ENCODE results near the gene ITPK1.

The ITPK1 gene

DNA sequence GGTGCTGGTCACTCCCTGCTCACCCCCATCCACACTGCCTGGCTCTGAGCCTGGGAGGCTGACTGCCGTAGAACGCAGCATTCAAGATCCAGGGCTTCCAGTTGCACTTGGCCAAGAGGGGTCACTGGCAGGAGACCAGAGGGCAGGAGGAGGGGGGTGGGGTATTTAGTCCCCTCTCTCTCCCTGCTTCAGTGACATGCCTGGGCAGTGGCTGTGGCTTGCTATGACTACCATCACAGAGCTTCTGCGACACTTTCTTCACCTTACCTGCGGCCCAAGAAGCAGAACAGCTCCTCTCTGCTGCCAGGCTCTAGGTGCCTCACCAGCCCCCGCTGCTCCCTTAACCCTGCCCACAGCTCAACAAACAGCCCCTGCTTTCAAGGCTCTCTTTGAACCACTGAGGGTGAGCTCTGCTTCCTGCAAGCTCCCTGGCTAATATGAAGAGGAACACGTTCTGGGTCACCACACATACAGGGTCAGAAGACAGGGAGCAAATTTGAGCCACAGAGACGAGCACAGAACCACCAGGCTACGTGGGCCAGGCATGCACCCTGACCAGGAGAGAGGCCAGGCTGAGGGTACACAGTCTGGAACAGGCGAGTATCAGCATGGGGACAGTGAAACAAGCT lies 55.7 kb downstream of the ITPK1 start:
- H3K4me3 ChIP-seq (IDR thresholded peaks at IDR 0.05; ENCODE audit: insufficient read depth, low read depth, low read length): no peak overlapping the region
- H4K20me1 ChIP-seq (ENCODE audit: insufficient read depth): no peaks in the 10 kb centered on the region
- no peak overlapping the region for H3K4me2 ChIP-seq
- TF ChIP-seq, protein P1, sequence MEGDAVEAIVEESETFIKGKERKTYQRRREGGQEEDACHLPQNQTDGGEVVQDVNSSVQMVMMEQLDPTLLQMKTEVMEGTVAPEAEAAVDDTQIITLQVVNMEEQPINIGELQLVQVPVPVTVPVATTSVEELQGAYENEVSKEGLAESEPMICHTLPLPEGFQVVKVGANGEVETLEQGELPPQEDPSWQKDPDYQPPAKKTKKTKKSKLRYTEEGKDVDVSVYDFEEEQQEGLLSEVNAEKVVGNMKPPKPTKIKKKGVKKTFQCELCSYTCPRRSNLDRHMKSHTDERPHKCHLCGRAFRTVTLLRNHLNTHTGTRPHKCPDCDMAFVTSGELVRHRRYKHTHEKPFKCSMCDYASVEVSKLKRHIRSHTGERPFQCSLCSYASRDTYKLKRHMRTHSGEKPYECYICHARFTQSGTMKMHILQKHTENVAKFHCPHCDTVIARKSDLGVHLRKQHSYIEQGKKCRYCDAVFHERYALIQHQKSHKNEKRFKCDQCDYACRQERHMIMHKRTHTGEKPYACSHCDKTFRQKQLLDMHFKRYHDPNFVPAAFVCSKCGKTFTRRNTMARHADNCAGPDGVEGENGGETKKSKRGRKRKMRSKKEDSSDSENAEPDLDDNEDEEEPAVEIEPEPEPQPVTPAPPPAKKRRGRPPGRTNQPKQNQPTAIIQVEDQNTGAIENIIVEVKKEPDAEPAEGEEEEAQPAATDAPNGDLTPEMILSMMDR (conservative IDR thresholded peaks at IDR 0.05; ENCODE audit: low read depth, low read length): no peak
- H3K36me3 ChIP-seq (ENCODE audit: insufficient read depth): no peaks in the 10 kb centered on the region
- H3K27me3 ChIP-seq (ENCODE audit: insufficient read depth, low read depth): no peaks in the 10 kb centered on the region
- no peaks in the 10 kb centered on the region for H3K79me2 ChIP-seq (ENCODE audit: insufficient read depth, low read depth)
- no peak overlapping the region for H3K27ac ChIP-seq
- H3K4me1 ChIP-seq (ENCODE audit: low read depth, poor library complexity, severe bottlenecking): peaks cover 17% of the 10 kb centered on the region
- H2AFZ ChIP-seq (ENCODE audit: low read depth): no peak overlapping the region
- no peak overlapping the region for H3K9ac ChIP-seq

DNA sequence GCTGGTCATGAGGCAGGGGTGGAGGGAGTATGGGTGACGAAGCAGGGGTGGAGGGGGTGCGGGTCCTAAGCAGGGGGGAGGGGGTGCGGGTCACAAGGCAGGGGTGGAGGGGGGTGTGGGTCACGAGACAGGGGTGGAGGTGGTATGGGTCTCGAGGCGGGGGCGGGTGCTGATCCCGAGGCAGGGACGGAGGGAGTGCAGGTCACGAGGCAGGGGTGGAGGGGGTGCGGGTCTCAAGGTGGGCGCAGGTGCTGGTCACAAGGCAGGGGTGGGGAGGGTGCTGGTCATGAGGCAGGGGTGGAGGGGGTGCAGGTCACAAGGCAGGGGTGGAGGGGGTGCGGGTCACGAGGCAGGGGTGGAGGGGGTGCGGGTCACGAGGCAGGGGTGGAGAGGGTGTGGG lies 56.5 kb downstream of the ITPK1 start:
- H4K20me1 ChIP-seq (ENCODE audit: insufficient read depth): no peaks in the 10 kb centered on the region
- peaks cover 16% of the 10 kb centered on the region for H3K4me1 ChIP-seq (ENCODE audit: low read depth, poor library complexity, severe bottlenecking)
- no peaks in the 10 kb centered on the region for H3K36me3 ChIP-seq (ENCODE audit: insufficient read depth)
- TF ChIP-seq, protein P1 (conservative IDR thresholded peaks at IDR 0.05; ENCODE audit: low read depth, low read length): no peak
- H3K27me3 ChIP-seq (ENCODE audit: insufficient read depth, low read depth): no peaks in the 10 kb centered on the region
- H2AFZ ChIP-seq (ENCODE audit: low read depth): no peak overlapping the region
- no peak overlapping the region for H3K4me2 ChIP-seq
- H3K79me2 ChIP-seq (ENCODE audit: insufficient read depth, low read depth): no peaks in the 10 kb centered on the region
- no peak overlapping the region for H3K27ac ChIP-seq
- H3K4me3 ChIP-seq (IDR thresholded peaks at IDR 0.05; ENCODE audit: insufficient read depth, low read depth, low read length): no peak overlapping the region
- no peak overlapping the region for H3K9ac ChIP-seq

DNA sequence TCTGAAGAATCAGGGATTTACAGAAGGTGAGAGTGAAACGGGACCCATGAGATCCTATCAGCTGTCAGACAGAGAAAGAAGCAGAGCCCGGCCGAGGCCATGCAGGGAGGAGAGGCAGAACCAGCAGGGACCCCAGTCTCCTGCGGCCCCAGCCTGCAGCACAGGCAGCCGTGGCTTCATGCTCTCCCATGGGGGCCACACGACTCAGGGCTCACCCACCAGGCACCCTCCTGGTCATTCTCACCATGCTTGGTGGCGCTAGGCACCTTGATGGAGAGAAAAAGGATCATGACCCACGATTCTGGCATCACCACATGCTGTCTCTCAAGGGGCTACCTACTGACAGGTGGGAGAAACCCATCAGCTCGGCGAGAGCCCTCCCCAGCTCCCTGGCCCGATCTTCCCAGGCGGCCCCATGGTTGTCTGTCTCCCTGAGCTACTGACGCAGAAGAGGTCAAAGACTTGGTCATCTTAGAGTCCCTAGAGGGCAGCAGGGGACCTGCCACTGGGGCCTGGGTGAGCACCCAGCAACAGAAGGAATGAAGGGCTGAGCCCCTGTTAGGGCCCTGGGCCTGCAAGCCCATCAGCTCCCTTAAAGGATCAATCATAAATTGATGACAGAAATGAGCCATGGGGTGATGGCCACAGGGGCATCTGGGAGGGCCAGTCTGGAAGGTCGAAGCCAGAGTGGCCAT lies 58.0 kb downstream of the ITPK1 start:
- H4K20me1 ChIP-seq (ENCODE audit: insufficient read depth): no peaks in the 10 kb centered on the region
- no peaks in the 10 kb centered on the region for H3K79me2 ChIP-seq (ENCODE audit: insufficient read depth, low read depth)
- H3K4me1 ChIP-seq (ENCODE audit: low read depth, poor library complexity, severe bottlenecking): peaks cover 16% of the 10 kb centered on the region

DNA sequence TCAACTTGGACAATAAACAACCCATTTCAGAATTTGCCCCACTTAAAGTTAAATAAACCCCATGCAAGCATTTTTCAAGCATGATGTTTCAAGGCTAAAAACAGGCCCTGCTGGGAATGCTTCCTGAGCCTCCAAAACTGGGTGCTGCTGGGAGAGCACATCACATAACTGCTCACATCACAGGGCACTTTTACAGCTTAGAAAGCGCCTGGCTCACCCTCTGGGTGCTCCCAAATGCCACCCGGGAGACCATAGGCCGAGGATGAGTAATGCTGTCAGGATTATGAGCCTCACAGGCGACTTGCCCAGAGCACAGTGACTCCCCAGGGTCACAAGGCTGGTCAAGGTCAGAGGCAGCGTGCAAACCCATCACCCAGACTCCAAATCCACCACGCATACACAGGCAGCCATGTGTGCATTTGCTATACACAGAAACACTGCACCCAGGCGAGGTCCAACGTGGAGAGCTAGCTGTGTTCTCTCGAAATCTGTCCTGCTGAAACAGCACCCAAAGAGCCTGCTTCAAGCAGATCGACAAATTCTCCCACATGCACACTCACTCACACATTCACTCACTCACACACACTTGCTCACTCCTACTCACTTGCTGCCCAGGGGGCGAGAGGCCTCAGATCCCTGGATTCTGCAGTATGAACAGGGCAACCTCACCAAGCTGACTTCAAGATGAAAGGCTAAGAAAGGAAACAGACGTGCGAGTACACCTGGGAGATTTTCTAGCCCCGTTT lies 58.7 kb downstream of the ITPK1 start:
- Histone ChIP-seq H3K4me3 (IDR thresholded peaks at IDR 0.05; ENCODE audit: insufficient read depth, low read depth, low read length) (no peak overlapping the region), H3K9ac (no peak overlapping the region), H4K20me1 (ENCODE audit: insufficient read depth) (no peaks in the 10 kb centered on the region), H3K4me1 (ENCODE audit: low read depth, poor library complexity, severe bottlenecking) (peaks cover 16% of the 10 kb centered on the region), H3K27ac (no peak overlapping the region), H3K36me3 (ENCODE audit: insufficient read depth) (no peaks in the 10 kb centered on the region), H3K27me3 (ENCODE audit: insufficient read depth, low read depth) (no peaks in the 10 kb centered on the region), H2AFZ (ENCODE audit: low read depth) (no peak overlapping the region), H3K79me2 (ENCODE audit: insufficient read depth, low read depth) (no peaks in the 10 kb centered on the region), H3K4me2 (no peak overlapping the region; the same call in 1 of the 2 replicates)
- TF ChIP-seq, protein P1 (conservative IDR thresholded peaks at IDR 0.05; ENCODE audit: low read depth, low read length): no peak

More for the DNA sequence above, 58.0 kb downstream of the ITPK1 start:
- TF ChIP-seq, protein P1 (conservative IDR thresholded peaks at IDR 0.05; ENCODE audit: low read depth, low read length): no peak
- no peak overlapping the region for H3K9ac ChIP-seq
- no peak overlapping the region for H3K4me3 ChIP-seq (IDR thresholded peaks at IDR 0.05; ENCODE audit: insufficient read depth, low read depth, low read length)
- no peak overlapping the region for H2AFZ ChIP-seq (ENCODE audit: low read depth)
- H3K36me3 ChIP-seq (ENCODE audit: insufficient read depth): no peaks in the 10 kb centered on the region
- no peak overlapping the region for H3K4me2 ChIP-seq
- H3K27ac ChIP-seq: no peak overlapping the region
- no peaks in the 10 kb centered on the region for H3K27me3 ChIP-seq (ENCODE audit: insufficient read depth, low read depth)

Measured in KMS-11 (cell line).